Astrocyte of the spinal cord (primary cell): ENCODE measurements around the gene DNM2.

Experiments
- DNase-seq: peaks from one replicate; pipeline ENCODE4 v3.0.0; 2011; ENCODE audit warnings: low read depth, low spot score
- H3K4me3 ChIP-seq: 2 replicates; pipeline ENCODE4 v1.5.1; 2011; ENCODE audit warnings: low read depth, mild to moderate bottlenecking, low read length, moderate library complexity
- CTCF ChIP-seq: IDR thresholded peaks from 2 replicates; pipeline ENCODE4 v1.5.1; 2012; ENCODE audit warnings: low read depth, mild to moderate bottlenecking, low read length, inconsistent platforms
- in situ Hi-C: cut with HindIII; loops from 2 replicates; pipeline ENCODE4 v1.10.0; 2017; ENCODE audit warnings: low sequenced_read_pairs

DNM2 gene

GRCh38 chr19:10683582-10683981 lies 34.3 kb upstream of the DNM2 start:
- H3K4me3 ChIP-seq = no peak overlapping the region
- in situ Hi-C loops = no loop called here
- no peak for DNase-seq
- TF ChIP-seq CTCF = no peak

GRCh38 chr19:10685210-10685609 lies 32.7 kb upstream of the DNM2 start:
- no peak for DNase-seq

GRCh38 chr19:10686193-10686592 lies 31.7 kb upstream of the DNM2 start:
- no peak for DNase-seq
- H3K4me3 ChIP-seq = no peak overlapping the region
- TF ChIP-seq CTCF = no peak
- in situ Hi-C loops = no loop called here

More at GRCh38 chr19:10685210-10685609, 32.7 kb upstream of the DNM2 start:
- in situ Hi-C loops = no loop called here
- TF ChIP-seq CTCF = no peak
- no peak overlapping the region for H3K4me3 ChIP-seq

GRCh38 chr19:10686661-10687517 lies 31.0 kb upstream of the DNM2 start:
- no peak for TF ChIP-seq CTCF
- peak; percentile 41 for DNase-seq
- H3K4me3 ChIP-seq = no peak overlapping the region
- in situ Hi-C loops = no loop called here

- no peak for DNase-seq
- in situ Hi-C loops = no loop called here
- TF ChIP-seq CTCF = no peak
- H3K4me3 ChIP-seq = no peak overlapping the region
These were observed 30.2 kb upstream of the DNM2 start for GRCh38 chr19:10687518-10688288.

- in situ Hi-C loops = no loop called here
- no peak overlapping the region for H3K4me3 ChIP-seq
- no peak for DNase-seq
- no peak for TF ChIP-seq CTCF
These were observed 29.2 kb upstream of the DNM2 start for GRCh38 chr19:10688545-10689280.
